ENCODE measurements around the gene KIF16B. TPM values are rescaled to one million over a fixed set of nuclear protein-coding genes. Genes with fewer than 3 reads are reported as not detected.

The KIF16B gene
- total RNA-seq, 1 donor from 2014 or later, result 7.0 TPM

- Mint-ChIP-seq H3K27me3 (ENCODE audit: low read depth, unreplicated experiment) (no peaks in the 10 kb centered on the region), H3K9me3 (ENCODE audit: unreplicated experiment) (peaks cover 4% of the 10 kb centered on the region), H3K4me3 (ENCODE audit: unreplicated experiment) (no peak overlapping the region), H3K27ac (ENCODE audit: unreplicated experiment) (peak overlapping the region; percentile 88), H3K4me1 (ENCODE audit: low read depth, unreplicated experiment) (peaks cover 15% of the 10 kb centered on the region), H3K36me3 (ENCODE audit: low read depth, unreplicated experiment) (peaks cover 6% of the 10 kb centered on the region)
- H3K4me3 ChIP-seq (ENCODE audit: insufficient read depth, low read depth, low read length), result peak overlapping the region; percentile 18
- no peaks in the 10 kb centered on the region for H3K79me2 ChIP-seq (ENCODE audit: insufficient read depth, low read length)
- no peaks in the 10 kb centered on the region for H3K9me3 ChIP-seq (ENCODE audit: insufficient read depth, low read depth, low read length)
- FAIRE-seq (no peak), DNase-seq (ENCODE audit: low read depth) (peak; percentile 88)
- TF ChIP-seq CTCF (IDR thresholded peaks at IDR 0.05; ENCODE audit: insufficient read depth, low read depth, low read length), result no peak
- TF ChIP-seq EZH2 (IDR thresholded peaks at IDR 0.05; ENCODE audit: insufficient read depth, low read length), result no peak
- H2AFZ ChIP-seq (ENCODE audit: low read depth, low read length), result peak overlapping the region; percentile 74
- peak overlapping the region; percentile 57 for H3K4me2 ChIP-seq (ENCODE audit: low read length)
- H3K27ac ChIP-seq (ENCODE audit: low read depth, low read length), result peak overlapping the region; percentile 68
- no peaks in the 10 kb centered on the region for H4K20me1 ChIP-seq (ENCODE audit: insufficient read depth, low read length)
- H3K27me3 ChIP-seq (ENCODE audit: insufficient read depth, low read length), result no peaks in the 10 kb centered on the region
- H3K36me3 ChIP-seq (ENCODE audit: insufficient read depth, low read length), result no peaks in the 10 kb centered on the region
- peak overlapping the region; percentile 45 for H3K9ac ChIP-seq (ENCODE audit: low read length)
- H3K4me1 ChIP-seq (ENCODE audit: insufficient read depth, low read length), result peaks cover 20% of the 10 kb centered on the region
Measured at GRCh38 chr20:16528078-16528477, 45.2 kb downstream of the KIF16B start.

DNA sequence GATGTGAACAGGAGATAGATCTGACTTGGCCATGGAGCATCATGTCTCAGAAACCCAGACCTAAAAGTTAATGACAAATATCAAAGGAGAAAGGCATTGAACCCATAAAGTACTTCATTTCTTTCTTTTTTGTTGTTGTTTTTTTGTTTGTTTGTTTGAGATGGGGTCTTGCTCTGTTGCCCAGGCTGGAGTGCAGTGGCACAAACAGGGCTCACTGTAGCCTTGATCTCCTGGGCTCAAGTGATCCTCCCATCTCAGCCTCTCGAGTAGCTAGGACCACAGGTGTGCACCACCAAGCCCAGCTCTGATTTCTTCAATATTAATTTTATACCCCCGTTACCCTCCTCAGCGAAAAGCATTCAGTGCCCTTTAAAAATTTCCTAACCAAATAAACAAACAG lies 45.8 kb downstream of the KIF16B start:
- Histone ChIP-seq H3K9me3 (ENCODE audit: insufficient read depth, low read depth, low read length) (no peaks in the 10 kb centered on the region), H3K4me3 (ENCODE audit: insufficient read depth, low read depth, low read length) (no peak overlapping the region), H3K79me2 (ENCODE audit: insufficient read depth, low read length) (no peaks in the 10 kb centered on the region), H3K4me2 (ENCODE audit: low read length) (no peak overlapping the region), H3K4me1 (ENCODE audit: insufficient read depth, low read length) (peaks cover 20% of the 10 kb centered on the region), H3K27me3 (ENCODE audit: insufficient read depth, low read length) (no peaks in the 10 kb centered on the region), H3K27ac (ENCODE audit: low read depth, low read length) (no peak overlapping the region), H4K20me1 (ENCODE audit: insufficient read depth, low read length) (no peaks in the 10 kb centered on the region), H2AFZ (ENCODE audit: low read depth, low read length) (no peak overlapping the region), H3K36me3 (ENCODE audit: insufficient read depth, low read length) (no peaks in the 10 kb centered on the region), H3K9ac (ENCODE audit: low read length) (peak overlapping the region; percentile 45)
- DNase-seq (ENCODE audit: low read depth) (no peak), FAIRE-seq (no peak)
- peaks cover 15% of the 10 kb centered on the region for H3K4me1 Mint-ChIP-seq (ENCODE audit: low read depth, unreplicated experiment)
- H3K4me3 Mint-ChIP-seq (ENCODE audit: unreplicated experiment), result no peak overlapping the region
- TF ChIP-seq EZH2 (IDR thresholded peaks at IDR 0.05; ENCODE audit: insufficient read depth, low read length) (no peak), CTCF (IDR thresholded peaks at IDR 0.05; ENCODE audit: insufficient read depth, low read depth, low read length) (no peak)
- peaks cover 6% of the 10 kb centered on the region for H3K36me3 Mint-ChIP-seq (ENCODE audit: low read depth, unreplicated experiment)
- peaks cover 4% of the 10 kb centered on the region for H3K9me3 Mint-ChIP-seq (ENCODE audit: unreplicated experiment)
- peak overlapping the region; percentile 88 for H3K27ac Mint-ChIP-seq (ENCODE audit: unreplicated experiment)
- no peaks in the 10 kb centered on the region for H3K27me3 Mint-ChIP-seq (ENCODE audit: low read depth, unreplicated experiment)

GRCh38 chr20:16526433-16527380 lies 46.5 kb downstream of the KIF16B start:
- no peak overlapping the region for H2AFZ ChIP-seq (ENCODE audit: low read depth, low read length)
- FAIRE-seq, result no peak

More at GRCh38 chr20:16526433-16527380, 46.5 kb downstream of the KIF16B start:
- Mint-ChIP-seq H3K4me3 (ENCODE audit: unreplicated experiment) (no peak overlapping the region), H3K4me1 (ENCODE audit: low read depth, unreplicated experiment) (peaks cover 15% of the 10 kb centered on the region), H3K36me3 (ENCODE audit: low read depth, unreplicated experiment) (peaks cover 6% of the 10 kb centered on the region), H3K27me3 (ENCODE audit: low read depth, unreplicated experiment) (no peaks in the 10 kb centered on the region), H3K9me3 (ENCODE audit: unreplicated experiment) (peaks cover 4% of the 10 kb centered on the region), H3K27ac (ENCODE audit: unreplicated experiment) (no peak overlapping the region)
- Histone ChIP-seq H3K9me3 (ENCODE audit: insufficient read depth, low read depth, low read length) (no peaks in the 10 kb centered on the region), H4K20me1 (ENCODE audit: insufficient read depth, low read length) (no peaks in the 10 kb centered on the region), H3K27me3 (ENCODE audit: insufficient read depth, low read length) (no peaks in the 10 kb centered on the region), H3K4me3 (ENCODE audit: insufficient read depth, low read depth, low read length) (no peak overlapping the region), H3K27ac (ENCODE audit: low read depth, low read length) (no peak overlapping the region), H3K36me3 (ENCODE audit: insufficient read depth, low read length) (no peaks in the 10 kb centered on the region), H3K4me1 (ENCODE audit: insufficient read depth, low read length) (peaks cover 20% of the 10 kb centered on the region), H3K4me2 (ENCODE audit: low read length) (no peak overlapping the region), H3K79me2 (ENCODE audit: insufficient read depth, low read length) (no peaks in the 10 kb centered on the region), H3K9ac (ENCODE audit: low read length) (no peak overlapping the region)
- no peak for DNase-seq (ENCODE audit: low read depth)
- no peak for TF ChIP-seq EZH2 (IDR thresholded peaks at IDR 0.05; ENCODE audit: insufficient read depth, low read length)
- TF ChIP-seq CTCF (IDR thresholded peaks at IDR 0.05; ENCODE audit: insufficient read depth, low read depth, low read length), result no peak

Data from astrocyte (in vitro differentiated cells and primary cell).